DLD1 (cell line): ENCODE results near the gene GPC4.

ENCODE experiments used
- in situ Hi-C: cut with HindIII; loops from 2 replicates; pipeline ENCODE4 v1.10.0; 2017; ENCODE audit warnings: low sequenced_read_pairs

Gene GPC4

GRCh38 chrX:133415276-133416105 is at the start of gene GPC4:
Gene GPC4 (minus strand): TSS chrX:133415489. CDS start chrX:133414965, 524 bp downstream.
- in situ Hi-C loops: no loop called here

- in situ Hi-C loops: no loop called here
Measured at GRCh38 chrX:133461231-133461630, 45.9 kb upstream of the GPC4 start.

- in situ Hi-C loops: no loop called here
Measured at GRCh38 chrX:133454924-133455323, 39.6 kb upstream of the GPC4 start.

GRCh38 chrX:133454491-133454914 is 39.2 kb upstream of the GPC4 start:
- in situ Hi-C loops: no loop called here

GRCh38 chrX:133448512-133449076 is 33.3 kb upstream of the GPC4 start:
- in situ Hi-C loops: no loop called here

- in situ Hi-C loops: no loop called here
Measured at GRCh38 chrX:133444952-133445831, 29.9 kb upstream of the GPC4 start.

- in situ Hi-C loops: no loop called here
Measured at GRCh38 chrX:133444196-133444595, 28.9 kb upstream of the GPC4 start.

GRCh38 chrX:133440797-133441163 is 25.5 kb upstream of the GPC4 start:
- in situ Hi-C loops: no loop called here

- in situ Hi-C loops: no loop called here
Measured at GRCh38 chrX:133440081-133440796, 24.9 kb upstream of the GPC4 start.

- in situ Hi-C loops: no loop called here
Measured at GRCh38 chrX:133437766-133438165, 22.5 kb upstream of the GPC4 start.

- in situ Hi-C loops: no loop called here
Measured at GRCh38 chrX:133437356-133437755, 22.1 kb upstream of the GPC4 start.

GRCh38 chrX:133435544-133436124 is 20.3 kb upstream of the GPC4 start:
- in situ Hi-C loops: no loop called here

- in situ Hi-C loops: no loop called here
Measured at GRCh38 chrX:133434197-133434820, 19.0 kb upstream of the GPC4 start.

- in situ Hi-C loops: no loop called here
Measured at GRCh38 chrX:133419911-133420310, 4.6 kb upstream of the GPC4 start.

- in situ Hi-C loops: no loop called here
Measured at GRCh38 chrX:133418588-133418987, 3.3 kb upstream of the GPC4 start.

- in situ Hi-C loops: no loop called here
Measured at GRCh38 chrX:133417364-133417763, 2.1 kb upstream of the GPC4 start.

- in situ Hi-C loops: no loop called here
Measured at GRCh38 chrX:133414406-133415275, 648 bp downstream of the GPC4 start.

- in situ Hi-C loops: no loop called here
Measured at GRCh38 chrX:133413218-133413925, 1.9 kb downstream of the GPC4 start.

GRCh38 chrX:133412665-133413064 is 2.6 kb downstream of the GPC4 start:
- in situ Hi-C loops: no loop called here
